Activated T-helper 2 cell treated with anti-CD3 and anti-CD28 coated beads, Interferon-gamma antibody, Interleukin-2, Interleukin-4, amounts not matched to agents 10 μg/mL and 5 μg/mL and 100 μg/mL, durations not matched to agents 14 hours and 24 hours and 36 hours (primary cell): ENCODE measurements around the gene ZMYND19. TPM values are rescaled to one million over a fixed set of nuclear protein-coding genes. Genes with fewer than 3 reads are reported as not detected.
"Not testable (repeated sequence)": the region's sequence is repeated elsewhere in the genome, so short reads cannot be mapped to it uniquely, and the experiment has no call there.

Source experiments
- DNase-seq: peaks from one replicate; pipeline ENCODE4 v3.0.0; 2021; ENCODE audit warnings: low spot score
- H3K27ac Mint-ChIP-seq: one replicate; pipeline ENCODE4 v1.8.0; 2021; ENCODE audit warnings: mixed read lengths
- H3K27me3 Mint-ChIP-seq: one replicate; pipeline ENCODE4 v1.8.0; 2021; ENCODE audit warnings: low read depth, mixed read lengths
- H3K36me3 Mint-ChIP-seq: one replicate; pipeline ENCODE4 v1.8.0; 2021; ENCODE audit warnings: low read depth, mixed read lengths
- H3K4me1 Mint-ChIP-seq: one replicate; pipeline ENCODE4 v1.8.0; 2021; ENCODE audit warnings: low read depth, mixed read lengths
- H3K4me3 Mint-ChIP-seq: one replicate; pipeline ENCODE4 v1.8.0; 2021; ENCODE audit warnings: low read depth, mild to moderate bottlenecking, moderate library complexity, mixed read lengths
- H3K9me3 Mint-ChIP-seq: one replicate; pipeline ENCODE4 v1.8.0; 2021; ENCODE audit warnings: mixed read lengths
- intact Hi-C: fragments of 100-400 bp; cut with micrococcal nuclease; formaldehyde crosslinking; loops from one replicate; pipeline ENCODE4 v1.15.1; 2023
- total RNA-seq: library from RNA; stranded (reverse); gene quantifications from 2 replicates; pipeline ENCODE4 v1.2.3, GENCODE V29; 2022

The ZMYND19 gene
- total RNA-seq, 1 donor from 2014 or later: 72.4 TPM

GRCh38 chr9:137543237-137543963 lies 46.9 kb downstream of the ZMYND19 start:
- DNase-seq: no peak
- no peaks in the 10 kb centered on the region for H3K9me3 Mint-ChIP-seq
- no peak overlapping the region for H3K27ac Mint-ChIP-seq
- H3K36me3 Mint-ChIP-seq: no peaks in the 10 kb centered on the region
- H3K4me1 Mint-ChIP-seq: peaks cover 6% of the 10 kb centered on the region
- H3K27me3 Mint-ChIP-seq: no peaks in the 10 kb centered on the region
- no peak overlapping the region for H3K4me3 Mint-ChIP-seq
- intact Hi-C loops: no loop called here

DNA sequence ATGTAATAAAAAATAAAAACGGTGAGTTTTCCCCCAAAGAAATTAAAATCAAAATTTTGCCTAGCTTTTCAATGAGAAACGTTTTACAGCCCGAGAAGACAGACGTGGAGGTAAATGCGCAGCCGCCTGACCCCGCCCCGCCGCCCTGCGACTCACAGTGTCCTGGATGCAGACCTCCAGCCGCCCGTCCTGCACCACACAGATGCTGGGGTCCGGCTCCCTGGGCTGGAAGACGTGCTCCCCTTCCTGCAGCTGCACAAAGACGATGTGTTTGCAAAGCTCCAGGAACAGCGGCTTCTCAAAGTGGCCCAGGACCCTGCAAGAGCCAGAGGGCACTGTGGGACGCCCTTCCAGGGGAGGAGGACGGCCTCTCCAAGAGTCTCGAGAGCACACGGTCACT lies 47.8 kb downstream of the ZMYND19 start:
- H3K36me3 Mint-ChIP-seq: peaks cover 1% of the 10 kb centered on the region

DNA sequence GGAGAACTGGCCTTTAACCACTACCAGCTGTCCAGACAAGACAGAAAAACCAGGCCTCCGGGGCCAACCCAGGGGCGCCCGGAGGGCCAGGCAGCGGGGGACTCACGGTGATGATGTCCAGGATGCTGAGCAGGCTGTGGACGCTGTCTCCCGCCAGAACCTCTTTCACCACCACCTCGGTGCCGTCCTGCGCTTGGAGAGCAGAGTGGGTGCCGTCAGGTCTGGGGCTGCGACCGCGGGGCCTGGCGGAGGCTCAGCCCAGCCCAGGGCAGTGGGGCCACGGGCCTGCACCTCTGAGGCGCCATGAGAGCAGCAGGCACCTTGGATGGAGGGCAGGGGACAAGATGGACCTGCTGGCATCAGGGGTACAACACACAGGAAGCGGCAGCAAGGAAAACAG lies 49.8 kb downstream of the ZMYND19 start:
- Mint-ChIP-seq H3K4me3 (no peak overlapping the region), H3K36me3 (peaks cover 13% of the 10 kb centered on the region), H3K4me1 (peaks cover 19% of the 10 kb centered on the region), H3K27me3 (no peaks in the 10 kb centered on the region), H3K27ac (no peak overlapping the region), H3K9me3 (peaks cover 6% of the 10 kb centered on the region)
- no peak for DNase-seq
- intact Hi-C loops: no loop called here

More for the DNA sequence above, 47.8 kb downstream of the ZMYND19 start:
- intact Hi-C loops: no loop called here
- no peak for DNase-seq
- no peaks in the 10 kb centered on the region for H3K27me3 Mint-ChIP-seq
- no peaks in the 10 kb centered on the region for H3K9me3 Mint-ChIP-seq
- no peak overlapping the region for H3K27ac Mint-ChIP-seq
- H3K4me3 Mint-ChIP-seq: no peak overlapping the region
- peaks cover 8% of the 10 kb centered on the region for H3K4me1 Mint-ChIP-seq

GRCh38 chr9:137538058-137538457 lies 52.3 kb downstream of the ZMYND19 start:
- H3K27ac Mint-ChIP-seq: no peak overlapping the region
- H3K9me3 Mint-ChIP-seq: peaks cover 6% of the 10 kb centered on the region
- no peaks in the 10 kb centered on the region for H3K27me3 Mint-ChIP-seq
- H3K4me3 Mint-ChIP-seq: no peak overlapping the region
- H3K36me3 Mint-ChIP-seq: peaks cover 17% of the 10 kb centered on the region
- DNase-seq: no peak
- H3K4me1 Mint-ChIP-seq: peaks cover 22% of the 10 kb centered on the region
- intact Hi-C loops: loop anchor here (5.0 to 10.0 kb wide), 2 partner anchors 49 to 113 kb away; partner anchors contain the start of genes EXD3 and NOXA1

DNA sequence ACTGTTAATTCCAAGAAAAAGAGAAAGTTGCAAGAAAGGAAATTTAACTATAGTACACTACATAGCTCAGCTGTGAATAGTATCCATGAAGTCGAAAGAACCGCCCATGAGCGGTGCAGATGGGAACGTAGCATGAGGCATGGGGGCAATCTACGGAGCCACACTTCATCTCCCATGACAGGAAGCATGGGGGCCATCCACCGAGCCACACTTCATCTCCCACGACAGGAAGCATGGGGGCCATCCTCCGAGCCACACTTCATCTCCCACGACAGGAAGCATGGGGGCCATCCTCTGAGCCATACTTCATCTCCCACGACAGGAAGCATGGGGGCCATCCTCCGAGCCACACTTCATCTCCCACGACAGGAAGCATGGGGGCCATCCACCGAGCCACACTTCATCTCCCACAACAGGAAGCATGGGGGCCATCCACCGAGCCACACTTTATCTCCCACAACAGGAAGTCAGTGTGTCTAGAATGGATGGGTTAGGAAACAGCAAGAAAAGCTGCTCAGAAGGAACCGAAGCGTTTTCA lies 53.6 kb downstream of the ZMYND19 start:
- intact Hi-C loops: loop anchor here (5.0 to 10.0 kb wide), 2 partner anchors 51 to 112 kb away; partner anchors contain the start of genes EXD3 and NOXA1
- not testable (repeated sequence) for H3K27me3 Mint-ChIP-seq, H3K9me3 Mint-ChIP-seq, DNase-seq, H3K4me3 Mint-ChIP-seq
- peaks cover 22% of the 10 kb centered on the region for H3K4me1 Mint-ChIP-seq
- H3K36me3 Mint-ChIP-seq: peaks cover 17% of the 10 kb centered on the region
- H3K27ac Mint-ChIP-seq: peak overlapping the region; percentile 68

DNA sequence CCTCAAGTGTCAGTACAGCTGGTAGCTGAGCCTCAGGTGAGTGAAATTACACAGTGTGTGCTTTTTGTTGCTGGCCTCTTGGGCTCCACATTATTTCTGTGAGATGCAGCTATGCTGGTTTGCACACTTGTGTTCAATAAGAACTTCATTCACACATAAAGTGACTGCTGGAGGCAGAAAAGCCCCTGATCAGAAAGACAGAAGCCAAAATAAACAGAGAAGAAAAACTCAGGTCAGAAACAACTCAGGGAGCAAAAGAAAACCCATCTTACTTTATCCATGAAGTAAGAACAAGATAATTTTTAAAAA lies 55.2 kb downstream of the ZMYND19 start:
- peaks cover 17% of the 10 kb centered on the region for H3K36me3 Mint-ChIP-seq
- peak overlapping the region; percentile 36 for H3K27ac Mint-ChIP-seq
- peaks cover 6% of the 10 kb centered on the region for H3K9me3 Mint-ChIP-seq
- intact Hi-C loops: loop anchor here (5.0 to 10.0 kb wide), 2 partner anchors 52 to 110 kb away; partner anchors contain the start of genes EXD3 and NOXA1
- no peak for DNase-seq
- H3K27me3 Mint-ChIP-seq: no peaks in the 10 kb centered on the region
- H3K4me1 Mint-ChIP-seq: peaks cover 25% of the 10 kb centered on the region
- no peak overlapping the region for H3K4me3 Mint-ChIP-seq

DNA sequence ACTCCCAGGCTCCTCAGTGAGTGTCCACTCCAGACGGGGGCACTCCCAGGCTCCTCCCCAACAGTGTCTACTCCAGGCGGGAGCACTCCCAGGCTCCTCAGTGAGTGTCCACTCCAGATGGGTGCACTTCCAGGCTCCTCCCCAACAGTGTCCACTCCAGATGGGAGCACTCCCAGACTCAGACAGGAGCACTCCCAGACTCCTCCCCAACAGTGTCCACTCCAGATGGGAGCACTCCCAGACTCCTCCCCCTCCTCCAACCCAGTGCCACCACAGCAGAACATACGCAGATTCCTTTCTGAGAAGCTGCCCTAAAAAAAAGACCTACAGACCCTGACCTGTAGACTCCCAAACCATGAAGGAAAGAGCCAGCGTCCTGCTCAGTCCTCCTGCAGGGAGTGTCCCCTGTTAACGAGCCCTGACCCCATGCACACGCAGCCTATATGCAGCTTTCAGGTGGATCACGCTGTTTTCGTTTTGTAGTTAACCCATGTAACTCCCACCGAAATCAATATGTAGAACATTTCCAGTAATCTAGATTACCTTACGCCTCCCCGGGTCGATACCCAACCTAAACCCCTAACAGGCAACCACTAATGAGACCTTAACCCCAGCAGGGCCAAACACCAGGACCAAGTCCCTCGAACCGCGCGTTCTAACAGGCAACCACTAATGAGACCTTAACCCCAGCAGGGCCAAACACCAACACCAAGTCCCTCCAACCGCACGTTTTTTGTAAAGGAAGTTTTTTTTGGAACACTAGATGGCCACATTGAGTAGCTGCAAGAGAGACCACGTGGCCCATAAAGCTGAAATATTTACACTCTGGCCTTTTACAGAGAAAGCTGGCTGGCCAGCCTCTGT lies 55.8 kb downstream of the ZMYND19 start:
- no peak for DNase-seq
- H3K4me1 Mint-ChIP-seq: peaks cover 26% of the 10 kb centered on the region
- peaks cover 6% of the 10 kb centered on the region for H3K9me3 Mint-ChIP-seq

GRCh38 chr9:137532891-137533468 lies 57.3 kb downstream of the ZMYND19 start:
- not testable (repeated sequence) for H3K9me3 Mint-ChIP-seq, H3K27ac Mint-ChIP-seq
- intact Hi-C loops: loop anchor here (10.0 kb wide), 1 partner anchor 108 kb away; the partner anchor contains the start of genes EXD3 and NOXA1

More for the DNA sequence above, 55.8 kb downstream of the ZMYND19 start:
- Mint-ChIP-seq H3K36me3 (peaks cover 17% of the 10 kb centered on the region), H3K27me3 (no peaks in the 10 kb centered on the region), H3K27ac (peak overlapping the region; percentile 36), H3K4me3 (no peak overlapping the region)
- intact Hi-C loops: loop anchor here (5.0 to 10.0 kb wide), 2 partner anchors 53 to 110 kb away; partner anchors contain the start of genes EXD3 and NOXA1

More at GRCh38 chr9:137532891-137533468, 57.3 kb downstream of the ZMYND19 start:
- not testable (repeated sequence) for H3K4me3 Mint-ChIP-seq, H3K27me3 Mint-ChIP-seq, DNase-seq
- H3K4me1 Mint-ChIP-seq: peaks cover 29% of the 10 kb centered on the region
- H3K36me3 Mint-ChIP-seq: peaks cover 17% of the 10 kb centered on the region

Other genes starting within 250 kb of the ZMYND19 start
- gene EXD3, start 167.3 kb downstream of the ZMYND19 start, total RNA-seq: 6.8 and 8.0 TPM in 2 replicates
- gene NOXA1, start 167.1 kb downstream of the ZMYND19 start, total RNA-seq: 0.39 and 0.46 TPM in 2 replicates
- not detected in 2 replicates for gene ENTPD8, start 149.2 kb downstream of the ZMYND19 start, total RNA-seq
- gene NSMF, start 131.2 kb downstream of the ZMYND19 start, total RNA-seq: 56.1 and 57.6 TPM in 2 replicates
- gene PNPLA7, start 40.1 kb downstream of the ZMYND19 start, total RNA-seq: 1.6 TPM in 2 replicates
- 43.2 and 49.4 TPM in 2 replicates for gene MRPL41, start 38.6 kb downstream of the ZMYND19 start, total RNA-seq
- gene DPH7, start 11.6 kb downstream of the ZMYND19 start, total RNA-seq: 43.2 and 46.2 TPM in 2 replicates
- 71.1 and 73.1 TPM in 2 replicates for gene ARRDC1, start 15.2 kb upstream of the ZMYND19 start, total RNA-seq
- gene EHMT1, start 28.5 kb upstream of the ZMYND19 start, total RNA-seq: 96.5 and 103 TPM in 2 replicates